HG02885 (cell line): Measurements from ENCODE around the gene ACOT11.
"Not testable (repeated sequence)": the region's sequence is repeated elsewhere in the genome, so short reads cannot be mapped to it uniquely, and the experiment has no call there.

ENCODE experiments used
- ATAC-seq: cut with Tn5 transposase; IDR thresholded peaks from one replicate; pipeline ENCODE4 v1.9.1; 2021; ENCODE audit warnings: mild to moderate bottlenecking; ENCODE audit not compliant: unreplicated experiment, poor library complexity

ACOT11 gene

GRCh38 chr1:54547601-54548388, at the start of gene ACOT11:
ACOT11 (plus strand) TSS chr1:54548228; CDS start chr1:54548310, 82 bp downstream.
- no peak for ATAC-seq

GRCh38 chr1:54498383-54499096, 49.5 kb upstream of the ACOT11 start:
- no peak for ATAC-seq

- ATAC-seq = no peak
These were observed 49.0 kb upstream of the ACOT11 start for GRCh38 chr1:54499097-54499359.

- no peak for ATAC-seq
These were observed 48.5 kb upstream of the ACOT11 start for GRCh38 chr1:54499360-54500106.

- no peak for ATAC-seq
These were observed 48.0 kb upstream of the ACOT11 start for GRCh38 chr1:54500107-54500431.

GRCh38 chr1:54501849-54502248, 46.2 kb upstream of the ACOT11 start:
- no peak for ATAC-seq

- no peak for ATAC-seq
These were observed 45.7 kb upstream of the ACOT11 start for GRCh38 chr1:54502342-54502741.

GRCh38 chr1:54506594-54506993, 41.4 kb upstream of the ACOT11 start:
- no peak for ATAC-seq

- no peak for ATAC-seq
These were observed 40.8 kb upstream of the ACOT11 start for GRCh38 chr1:54507033-54507870.

- ATAC-seq = no peak
These were observed 37.2 kb upstream of the ACOT11 start for GRCh38 chr1:54510715-54511270.

- ATAC-seq = not testable (repeated sequence)
These were observed 34.0 kb upstream of the ACOT11 start for GRCh38 chr1:54513921-54514580.

GRCh38 chr1:54516249-54516920, 31.6 kb upstream of the ACOT11 start:
- no peak for ATAC-seq

- no peak for ATAC-seq
These were observed 30.5 kb upstream of the ACOT11 start for GRCh38 chr1:54517496-54517895.

- ATAC-seq = no peak
These were observed 29.5 kb upstream of the ACOT11 start for GRCh38 chr1:54518489-54518888.

GRCh38 chr1:54519709-54520108, 28.3 kb upstream of the ACOT11 start:
- ATAC-seq = no peak

- no peak for ATAC-seq
These were observed 27.3 kb upstream of the ACOT11 start for GRCh38 chr1:54520631-54521321.

- not testable (repeated sequence) for ATAC-seq
These were observed 21.5 kb upstream of the ACOT11 start for GRCh38 chr1:54526565-54526964.

- ATAC-seq = no peak
These were observed 19.4 kb upstream of the ACOT11 start for GRCh38 chr1:54528613-54529012.

GRCh38 chr1:54532033-54532432, 16.0 kb upstream of the ACOT11 start:
- no peak for ATAC-seq
